ENCODE data around the gene GLIS2.

The GLIS2 gene

GRCh38 chr16:4354512-4355409 is 38.9 kb downstream of the GLIS2 start:
- DNase-seq = no peak

GRCh38 chr16:4356820-4357219 is 41.0 kb downstream of the GLIS2 start:
- DNase-seq = no peak

DNA sequence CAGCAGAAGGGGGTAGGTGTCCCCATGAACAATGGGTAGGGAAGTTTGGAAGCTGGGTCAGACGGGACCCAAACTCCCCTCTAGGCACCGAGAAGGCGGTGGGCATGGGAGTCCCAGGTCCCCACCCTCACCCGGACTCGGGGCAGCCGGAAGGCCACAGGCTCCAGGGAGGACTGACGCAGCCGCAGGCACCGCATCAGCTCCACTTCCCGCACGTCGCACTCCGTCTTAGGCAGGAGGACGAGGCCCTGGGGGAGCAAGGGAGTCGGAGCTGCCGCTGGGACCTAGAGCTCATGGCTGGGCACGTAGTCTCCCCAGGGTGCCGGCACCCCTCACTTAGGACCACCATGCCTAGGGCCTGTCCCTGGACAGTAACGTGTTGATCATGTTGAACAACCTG is 42.4 kb downstream of the GLIS2 start:
- DNase-seq = no peak

DNA sequence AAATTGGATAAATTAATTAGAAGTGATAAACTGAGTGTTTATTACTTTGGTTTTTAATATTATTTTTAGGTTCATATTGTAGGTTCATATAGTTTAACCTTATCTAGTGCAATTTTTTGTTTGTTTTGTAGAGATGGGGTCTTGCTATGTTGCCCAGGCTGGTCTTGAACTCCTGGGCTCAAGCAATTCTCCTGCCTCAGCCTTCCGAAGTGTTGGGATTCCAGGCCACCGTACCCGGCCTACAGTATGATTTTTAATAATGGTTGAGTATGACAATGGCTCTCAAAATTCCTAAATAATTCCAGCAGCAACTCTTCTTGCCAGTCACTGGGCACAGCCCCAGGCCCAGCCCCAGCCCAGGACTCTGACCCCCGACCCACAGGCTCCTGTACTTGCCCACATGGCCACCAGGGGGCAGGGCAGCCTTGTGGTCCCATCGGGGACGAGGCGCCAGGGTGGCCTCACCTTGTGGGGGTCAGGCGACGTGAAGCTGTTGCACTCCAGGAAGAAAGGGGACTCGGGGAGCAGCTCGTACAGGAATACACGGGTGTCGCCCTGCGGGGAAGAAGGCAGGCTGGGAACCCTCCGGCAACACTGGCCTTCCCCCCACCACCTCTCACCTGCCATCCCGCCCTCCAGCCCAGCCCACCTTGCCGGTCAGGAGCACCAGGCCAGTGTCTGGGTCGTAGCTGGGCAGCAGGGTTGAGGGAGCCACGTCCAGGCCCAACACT is 43.1 kb downstream of the GLIS2 start:
- no peak for DNase-seq

- DNase-seq = no peak
These were observed 44.0 kb downstream of the GLIS2 start for GRCh38 chr16:4359914-4360313.

- no peak for DNase-seq
These were observed 44.7 kb downstream of the GLIS2 start for GRCh38 chr16:4360538-4361021.

DNA sequence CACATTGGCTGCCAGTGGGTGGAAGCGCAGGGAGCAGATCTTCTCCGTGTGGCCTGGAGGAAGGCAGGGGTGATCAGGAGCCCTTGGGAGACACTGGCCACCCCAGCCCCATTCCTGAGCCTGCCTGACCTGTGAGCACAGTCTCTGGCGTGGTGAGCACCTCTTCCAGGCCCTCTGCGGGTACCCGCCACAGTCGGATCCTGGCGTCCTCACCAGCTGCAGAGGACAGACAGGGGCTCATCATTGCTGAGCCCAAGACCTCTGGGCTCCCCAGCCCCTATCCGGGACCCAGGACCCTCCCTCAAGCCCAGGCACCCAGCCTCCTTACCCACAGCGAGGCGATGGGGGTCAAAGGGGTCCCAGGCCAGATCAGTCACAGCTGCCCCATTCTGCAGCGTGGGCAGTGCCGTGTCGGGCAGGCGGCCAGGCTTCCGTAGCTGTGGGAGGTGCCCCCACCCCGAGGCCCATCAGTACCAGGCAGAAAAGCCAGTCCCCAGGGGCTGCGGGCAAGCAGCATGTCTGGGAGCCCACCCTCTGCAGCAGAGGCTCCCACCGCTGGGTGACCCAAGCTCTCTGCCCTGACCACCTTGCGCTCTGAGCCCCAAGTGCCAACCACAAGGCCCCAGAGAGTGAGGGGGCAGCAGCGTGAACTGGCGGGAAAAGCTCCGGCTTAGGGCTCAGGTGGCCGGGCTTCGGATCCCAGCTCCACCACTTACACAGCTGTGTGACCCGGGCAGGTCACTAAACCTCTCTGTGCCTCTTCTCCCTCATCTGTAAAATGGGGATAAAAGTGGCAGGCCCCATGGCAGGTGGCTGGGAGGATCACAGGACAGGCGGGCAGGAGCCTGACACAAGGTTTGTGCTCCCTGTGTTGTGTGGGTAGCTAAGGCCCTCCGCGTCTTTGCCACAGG is 45.4 kb downstream of the GLIS2 start:
- DNase-seq = no peak

DNA sequence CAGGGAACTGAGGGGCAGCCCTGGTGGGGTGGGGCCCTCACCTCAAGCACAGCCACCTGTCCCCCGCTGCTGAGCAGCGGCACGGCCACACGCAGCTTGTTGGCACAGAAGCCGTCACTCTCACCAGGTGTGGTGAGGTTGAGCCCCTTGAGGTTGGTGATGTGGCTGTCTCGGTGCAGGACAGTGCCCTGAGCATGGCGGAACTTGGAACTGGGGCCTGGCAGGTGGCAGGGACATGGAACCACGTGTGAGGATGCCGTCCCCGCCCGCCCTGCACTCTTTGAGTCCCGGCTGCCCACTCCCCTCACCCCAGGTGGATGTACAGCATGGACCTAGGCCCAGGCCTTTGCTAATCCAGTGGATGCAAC is 46.1 kb downstream of the GLIS2 start:
- DNase-seq = no peak

DNA sequence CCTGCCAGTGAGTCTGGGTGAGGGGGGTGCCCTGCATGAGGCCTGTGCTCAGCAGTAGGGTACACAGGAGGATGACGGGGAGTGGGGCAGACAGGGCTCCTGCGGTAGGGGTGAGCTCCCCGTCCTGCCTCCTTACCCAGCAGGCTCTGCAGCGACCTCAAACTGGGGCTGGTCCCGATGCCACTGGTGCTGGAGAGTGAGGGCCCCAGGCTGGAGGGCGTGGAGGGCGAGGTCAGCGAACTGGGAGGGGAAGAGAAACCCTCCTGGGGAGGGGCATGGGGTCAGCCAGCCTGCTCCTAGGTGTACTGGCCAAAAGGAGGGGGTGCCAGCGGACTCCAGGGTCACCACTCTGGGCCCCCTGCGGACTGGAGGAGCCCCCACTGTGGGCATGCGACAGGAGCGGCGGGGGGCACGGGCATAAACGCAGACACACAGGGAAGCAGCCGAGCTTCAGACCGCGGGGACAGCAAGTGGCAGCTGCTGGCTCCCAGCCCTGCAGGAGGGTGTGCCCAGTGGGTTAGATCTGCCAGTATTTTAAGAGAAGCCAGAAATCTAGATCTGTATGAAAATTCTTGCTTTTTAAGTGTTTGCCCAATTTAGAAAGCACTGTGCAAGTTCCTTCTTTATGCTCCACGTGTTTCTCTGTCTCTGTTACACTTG is 46.7 kb downstream of the GLIS2 start:
- DNase-seq = no peak

DNA sequence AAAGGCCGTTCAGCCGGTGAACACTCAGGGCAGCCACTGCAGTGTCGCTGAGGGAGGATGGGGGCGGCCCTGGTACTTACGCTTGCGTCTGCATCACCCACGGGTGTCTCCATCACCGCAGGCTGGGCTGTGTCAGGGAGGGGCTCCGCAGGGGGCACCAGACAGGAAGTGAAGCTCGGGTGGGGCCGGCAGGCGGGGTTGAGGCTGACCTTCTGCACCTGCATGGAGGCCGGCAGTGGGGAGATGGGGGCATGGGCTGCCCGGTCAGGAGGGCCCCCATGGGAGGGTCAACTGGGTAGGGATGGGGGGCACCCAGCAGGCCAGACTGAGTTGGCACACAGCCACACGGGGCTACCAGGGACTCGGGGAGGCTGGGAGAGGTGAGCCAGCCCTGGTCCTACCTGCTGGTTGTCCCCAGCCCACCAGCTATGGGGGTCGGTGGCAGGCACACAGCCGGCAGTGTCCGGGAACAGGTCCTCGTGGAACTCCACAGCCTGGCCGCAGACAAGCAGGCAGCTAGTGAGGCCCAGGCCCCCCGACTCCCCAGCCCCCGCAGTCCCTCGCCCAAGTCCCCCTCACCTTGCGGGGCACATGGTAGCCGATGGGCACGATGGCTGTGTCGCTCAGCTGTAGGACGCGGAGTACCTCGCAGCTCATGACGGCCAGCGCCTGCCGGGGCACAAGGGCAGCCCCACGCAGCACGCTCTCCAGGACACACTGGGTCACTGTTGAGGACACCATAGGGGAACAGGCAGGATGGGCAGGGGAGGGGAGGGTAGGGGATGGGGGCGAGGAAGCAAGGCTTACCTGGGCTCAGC is 48.5 kb downstream of the GLIS2 start:
- no peak for DNase-seq

GRCh38 chr16:4365014-4365406 is 49.1 kb downstream of the GLIS2 start:
- DNase-seq = no peak

- no peak for DNase-seq
These were observed 49.7 kb downstream of the GLIS2 start for GRCh38 chr16:4365615-4366014.

DNA sequence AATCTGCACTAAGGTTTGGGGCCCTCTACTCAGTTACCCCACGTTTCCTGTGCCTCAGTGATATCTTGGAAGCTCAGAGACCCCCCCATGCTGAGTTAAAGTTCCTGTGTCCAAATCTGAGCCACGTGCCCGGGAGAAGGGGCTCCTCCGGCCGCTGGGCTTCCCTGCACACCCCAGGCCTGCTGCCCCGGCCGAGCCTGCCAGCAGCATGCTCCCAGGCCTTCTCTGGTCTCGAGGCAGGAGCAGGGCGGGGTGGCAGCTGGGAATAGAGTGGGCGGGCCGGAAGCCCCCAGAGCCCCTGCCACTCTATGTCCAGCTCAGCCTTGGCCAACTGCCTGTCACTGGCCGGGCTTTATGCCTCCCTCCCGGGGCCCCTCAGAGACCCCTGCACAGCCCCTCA is 50.1 kb downstream of the GLIS2 start:
- no peak for DNase-seq

DNA sequence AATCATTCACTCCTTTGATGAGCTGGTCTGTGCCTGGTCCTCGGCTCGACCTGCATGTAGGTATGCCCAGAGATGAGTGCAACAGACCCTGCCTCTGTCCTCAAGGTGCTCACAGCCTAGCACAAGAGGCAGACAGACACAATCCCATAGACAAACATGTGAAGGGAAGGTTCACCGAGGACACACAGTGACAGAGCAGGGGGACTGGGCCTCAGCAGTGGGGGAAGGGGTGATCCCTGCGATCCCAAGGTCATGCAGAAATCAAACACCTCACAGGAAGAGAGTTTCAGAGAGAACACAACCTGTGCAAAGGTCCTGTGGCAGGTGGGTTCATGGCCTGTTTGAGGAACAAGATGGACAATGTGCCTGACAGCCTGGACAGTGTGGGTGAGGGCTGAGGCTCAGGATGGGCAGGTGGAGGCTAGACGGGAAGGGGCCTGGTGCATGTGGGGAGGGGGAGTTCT is 51.6 kb downstream of the GLIS2 start:
- DNase-seq = no peak

DNA sequence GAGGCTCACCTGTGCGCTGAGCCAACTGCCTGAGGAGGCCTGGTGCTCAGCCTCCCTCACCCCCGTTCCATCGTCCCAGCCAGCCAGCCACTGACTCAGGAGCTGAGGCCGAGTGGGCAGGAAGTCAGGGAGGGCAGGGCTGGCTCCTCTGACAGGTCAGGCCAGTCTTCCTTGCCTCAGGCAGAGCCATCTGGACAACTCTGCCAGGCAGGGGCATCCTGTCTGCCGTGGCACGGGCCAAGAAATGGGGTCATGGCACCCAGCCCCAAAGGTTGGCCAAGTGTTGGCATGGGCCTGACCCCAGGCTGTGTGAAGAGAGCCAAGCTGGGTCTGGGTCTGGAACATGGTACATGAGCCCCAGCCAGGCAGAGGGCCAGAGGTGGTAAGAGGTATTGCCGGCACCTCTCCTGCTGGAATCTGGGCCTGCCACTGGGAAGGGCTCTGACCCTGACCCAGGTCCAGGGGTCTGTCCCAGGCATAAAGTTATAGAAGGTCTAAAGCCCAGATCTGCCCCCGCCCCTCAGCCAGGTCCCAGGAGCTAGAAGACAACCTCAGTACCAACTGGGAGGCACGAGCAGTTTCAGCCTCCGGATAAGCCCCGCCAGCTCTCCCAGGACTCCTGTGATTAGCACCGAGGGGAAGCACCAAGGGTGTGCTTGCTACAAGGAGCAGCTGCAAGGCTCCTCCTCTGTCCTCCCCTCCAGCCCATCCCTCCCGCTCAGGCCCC is 53.3 kb downstream of the GLIS2 start:
- no peak for DNase-seq

DNA sequence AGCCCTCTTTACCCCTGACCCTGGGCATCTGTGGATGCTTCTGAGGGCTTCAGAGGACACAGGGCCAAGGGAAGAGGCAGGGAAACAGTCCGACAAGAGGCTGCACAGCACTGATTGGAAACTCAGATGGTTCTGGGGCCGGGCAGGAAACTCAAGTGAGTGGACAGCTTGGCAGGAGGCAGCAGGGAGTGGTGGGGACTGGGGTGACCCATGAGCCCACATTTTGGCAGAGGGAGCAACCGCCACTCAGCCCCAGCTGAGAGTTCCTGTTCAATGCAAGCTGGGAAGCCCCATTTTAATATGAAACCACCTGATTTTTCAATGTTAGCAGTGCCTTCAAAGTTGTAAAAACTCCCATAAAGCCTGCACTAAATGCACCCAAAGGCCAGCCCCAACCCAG is 54.3 kb downstream of the GLIS2 start:
- no peak for DNase-seq

DNA sequence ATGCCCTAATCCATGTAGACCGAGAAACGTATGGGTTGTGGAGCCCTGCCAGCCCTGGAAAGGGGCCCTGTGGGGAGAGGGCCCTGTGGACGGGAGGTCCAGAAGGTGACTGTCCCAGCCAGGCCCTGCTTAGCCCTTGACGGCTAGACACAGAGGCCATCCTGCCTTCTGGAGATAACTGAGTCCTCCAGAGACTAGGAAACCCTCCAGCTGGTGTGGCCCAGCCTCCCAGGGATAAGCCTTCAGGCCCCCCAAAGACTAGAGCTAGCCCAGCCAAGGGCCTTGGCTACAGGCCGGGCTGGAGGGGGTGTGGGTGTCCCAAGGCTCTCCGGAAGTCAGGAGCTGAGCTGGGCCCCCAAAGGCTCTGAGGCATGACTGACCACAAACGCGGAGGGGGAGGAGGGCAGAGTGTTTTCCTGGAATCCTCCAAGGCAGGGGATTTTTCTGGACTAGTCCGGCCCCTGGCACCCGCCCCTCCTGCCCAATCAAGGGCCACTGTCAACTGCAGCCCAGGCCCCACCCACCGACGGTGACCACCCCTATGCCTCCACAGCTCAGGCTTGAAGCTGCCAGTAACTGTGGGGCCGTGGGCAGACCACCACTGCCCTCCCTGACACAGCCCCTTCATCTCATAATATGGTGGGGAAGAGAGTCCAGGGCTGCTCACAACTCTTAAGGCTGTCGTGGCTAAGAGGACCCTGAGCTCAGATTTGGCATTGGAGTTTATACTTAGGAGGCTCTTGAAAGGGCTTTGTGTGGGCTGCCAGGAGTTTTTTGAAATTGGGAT is 54.9 kb downstream of the GLIS2 start:
- DNase-seq = no peak

DNA sequence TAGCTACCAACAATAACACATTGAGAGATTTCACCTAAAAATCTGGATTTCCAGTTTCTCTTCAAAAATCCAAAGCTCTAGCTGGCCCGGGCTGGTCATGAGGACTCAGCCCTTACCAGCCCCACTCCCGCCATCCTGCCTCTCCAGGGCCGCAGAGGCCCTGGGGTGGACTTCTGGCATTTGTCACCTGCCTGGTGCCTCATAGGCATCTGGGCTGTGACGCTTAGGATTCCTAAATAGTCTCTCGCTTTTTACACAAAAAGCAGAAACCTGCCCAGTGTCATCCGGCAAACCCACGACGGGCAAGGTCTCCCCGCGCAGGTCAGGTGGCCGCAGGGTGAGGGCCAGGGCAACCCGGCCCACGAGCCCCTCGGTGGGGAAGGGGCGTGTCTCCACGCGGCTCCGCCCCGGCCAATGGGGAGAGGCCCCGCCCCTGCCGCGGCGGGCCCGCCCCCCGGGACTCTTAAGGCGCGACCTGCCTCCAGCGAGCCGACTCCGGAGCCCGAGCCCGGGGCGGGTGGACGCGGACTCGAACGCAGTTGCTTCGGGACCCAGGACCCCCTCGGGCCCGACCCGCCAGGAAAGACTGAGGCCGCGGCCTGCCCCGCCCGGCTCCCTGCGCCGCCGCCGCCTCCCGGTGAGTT is 55.6 kb downstream of the GLIS2 start, which contains the start of gene VASN:
TSS of gene VASN (plus strand) at position 492 of the 644 bp plus-strand sequence. CDS start 9,030 bp downstream, outside the sequence.
- no peak for DNase-seq

DNA sequence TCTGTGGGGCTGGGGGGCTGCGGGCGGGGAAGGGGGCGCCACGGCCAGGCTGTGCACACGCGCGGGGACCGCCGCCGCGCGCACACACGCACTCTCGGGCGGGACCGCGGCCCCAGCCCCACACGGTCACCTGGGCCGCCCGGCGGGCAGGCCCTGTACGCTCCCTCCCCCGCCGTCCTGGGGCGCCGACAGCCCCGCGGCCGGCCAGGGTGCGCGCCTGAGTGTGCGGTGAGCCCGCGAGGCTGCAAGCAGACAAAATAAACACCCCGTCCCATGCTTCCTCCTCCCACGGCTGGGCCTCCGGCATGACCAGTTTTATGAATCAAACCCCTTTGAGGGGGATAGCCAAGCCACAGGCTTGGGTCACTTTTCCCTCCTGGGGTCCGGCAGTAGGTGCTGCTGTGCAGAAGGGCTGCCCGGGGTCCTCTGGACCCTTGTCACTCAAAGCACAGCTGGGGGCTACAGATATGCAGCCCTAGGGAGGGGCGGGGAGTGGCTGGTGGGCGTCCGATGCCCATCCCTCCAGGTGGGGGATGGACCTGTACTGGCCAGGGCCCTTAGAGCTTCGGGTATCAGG is 56.2 kb downstream of the GLIS2 start:
- no peak for DNase-seq
